KMS-11 (cell line): ENCODE results near the gene DAAM1.

ENCODE experiments used
- H2AFZ ChIP-seq: fragments of 200-600 bp; sonication (generic); 2 replicates; pipeline ENCODE4 v1.6.1; 2016; ENCODE audit warnings: antibody characterized with exemption, mixed run types, low read depth
- H3K27ac ChIP-seq: fragments of 200-600 bp; sonication (generic); 2 replicates; pipeline ENCODE4 v1.6.1; 2016; ENCODE audit warnings: mild to moderate bottlenecking, mixed run types
- H3K27me3 ChIP-seq: fragments of 200-600 bp; sonication (generic); 2 replicates; pipeline ENCODE4 v1.6.1; 2017; ENCODE audit warnings: mild to moderate bottlenecking, low read depth, mixed run types, moderate library complexity; ENCODE audit not compliant: insufficient read depth
- H3K36me3 ChIP-seq: fragments of 200-600 bp; sonication (generic); 2 replicates; pipeline ENCODE4 v1.6.1; 2017; ENCODE audit warnings: mild to moderate bottlenecking, mixed run types; ENCODE audit not compliant: insufficient read depth
- H3K4me1 ChIP-seq: fragments of 200-600 bp; sonication (generic); 2 replicates; pipeline ENCODE4 v1.6.1; 2016; ENCODE audit warnings: mild to moderate bottlenecking, low read depth, mixed run types; ENCODE audit not compliant: poor library complexity, severe bottlenecking
- H3K4me2 ChIP-seq: fragments of 200-600 bp; sonication (generic); 2 replicates; pipeline ENCODE4 v1.7.0; 2016; ENCODE audit warnings: mild to moderate bottlenecking, mixed run types
- H3K4me3 ChIP-seq: fragments of 200-600 bp; sonication (generic); IDR thresholded peaks from 2 replicates; pipeline ENCODE4 v1.6.1; 2017; ENCODE audit warnings: low read depth, low read length, mixed read lengths; ENCODE audit not compliant: insufficient read depth
- H3K79me2 ChIP-seq: fragments of 200-600 bp; sonication (generic); 2 replicates; pipeline ENCODE4 v1.6.1; 2016; ENCODE audit warnings: low read depth, mixed run types; ENCODE audit not compliant: insufficient read depth
- H3K9ac ChIP-seq: fragments of 200-600 bp; sonication (generic); 2 replicates; pipeline ENCODE4 v1.6.1; 2016; ENCODE audit warnings: mild to moderate bottlenecking, mixed run types
- H4K20me1 ChIP-seq: fragments of 200-600 bp; sonication (generic); 2 replicates; pipeline ENCODE4 v1.6.1; 2016; ENCODE audit warnings: mild to moderate bottlenecking, mixed run types; ENCODE audit not compliant: insufficient read depth
- CTCF ChIP-seq: fragments of 200-600 bp; sonication (generic); conservative IDR thresholded peaks from 2 replicates; pipeline ENCODE4 v1.6.1; 2017; ENCODE audit warnings: low read depth, mild to moderate bottlenecking, antibody characterized with exemption, low read length, moderate library complexity, mixed read lengths

The DAAM1 gene

GRCh38 chr14:59265808-59266207, 77.3 kb downstream of the DAAM1 start:
- H3K79me2 ChIP-seq, result no peaks in the 10 kb centered on the region
- no peak overlapping the region for H3K4me2 ChIP-seq
- H3K27me3 ChIP-seq, result no peaks in the 10 kb centered on the region
- no peak overlapping the region for H3K27ac ChIP-seq
- no peak overlapping the region for H3K4me3 ChIP-seq
- no peaks in the 10 kb centered on the region for H3K36me3 ChIP-seq
- no peaks in the 10 kb centered on the region for H4K20me1 ChIP-seq
- H3K9ac ChIP-seq, result no peak overlapping the region
- TF ChIP-seq CTCF, result no peak
- no peaks in the 10 kb centered on the region for H3K4me1 ChIP-seq
- no peak overlapping the region for H2AFZ ChIP-seq

- TF ChIP-seq CTCF, result no peak
- Histone ChIP-seq H3K4me3 (no peak overlapping the region), H3K27me3 (no peaks in the 10 kb centered on the region), H4K20me1 (no peaks in the 10 kb centered on the region), H2AFZ (no peak overlapping the region), H3K9ac (no peak overlapping the region), H3K27ac (no peak overlapping the region), H3K36me3 (no peaks in the 10 kb centered on the region), H3K4me2 (no peak overlapping the region), H3K4me1 (no peaks in the 10 kb centered on the region), H3K79me2 (no peaks in the 10 kb centered on the region)
Measured at GRCh38 chr14:59267046-59267445, 78.6 kb downstream of the DAAM1 start.

- no peak overlapping the region for H3K27ac ChIP-seq
- no peak for TF ChIP-seq CTCF
Measured at GRCh38 chr14:59268011-59268410, 79.5 kb downstream of the DAAM1 start.

GRCh38 chr14:59268858-59269257, 80.4 kb downstream of the DAAM1 start:
- no peak overlapping the region for H3K27ac ChIP-seq
- no peak overlapping the region for H3K4me2 ChIP-seq
- TF ChIP-seq CTCF, result no peak
- H2AFZ ChIP-seq, result no peak overlapping the region
- no peaks in the 10 kb centered on the region for H4K20me1 ChIP-seq
- H3K4me1 ChIP-seq, result no peaks in the 10 kb centered on the region
- H3K36me3 ChIP-seq, result no peaks in the 10 kb centered on the region
- H3K79me2 ChIP-seq, result no peaks in the 10 kb centered on the region
- no peak overlapping the region for H3K9ac ChIP-seq
- no peak overlapping the region for H3K4me3 ChIP-seq
- no peaks in the 10 kb centered on the region for H3K27me3 ChIP-seq

More at GRCh38 chr14:59268011-59268410, 79.5 kb downstream of the DAAM1 start:
- Histone ChIP-seq H3K9ac (no peak overlapping the region), H4K20me1 (no peaks in the 10 kb centered on the region), H3K36me3 (no peaks in the 10 kb centered on the region), H3K4me3 (no peak overlapping the region), H3K79me2 (no peaks in the 10 kb centered on the region), H3K4me1 (no peaks in the 10 kb centered on the region), H3K27me3 (no peaks in the 10 kb centered on the region), H2AFZ (no peak overlapping the region), H3K4me2 (no peak overlapping the region)
